ENCODE results near the gene WNT9B.

GRCh38 chr17:46820592-46821450, 30.6 kb upstream of the WNT9B start:
- TF ChIP-seq CTCF (IDR thresholded peaks at IDR 0.05; ENCODE audit: low read depth, low read length, missing input control), result no peak
- TF ChIP-seq RXRA (IDR thresholded peaks at IDR 0.05), result no peak
- TF ChIP-seq HNF4A (conservative IDR thresholded peaks at IDR 0.05), result no peak
- TF ChIP-seq YY1 (IDR thresholded peaks at IDR 0.05), result no peak
- TF ChIP-seq FOXA2 (IDR thresholded peaks at IDR 0.05), result no peak
- TF ChIP-seq JUND (IDR thresholded peaks at IDR 0.05), result no peak
- TF ChIP-seq MAX (IDR thresholded peaks at IDR 0.05), result no peak
- no peak for TF ChIP-seq REST (IDR thresholded peaks at IDR 0.05)
- no peak for TF ChIP-seq ZBTB33 (IDR thresholded peaks at IDR 0.05)
- TF ChIP-seq ATF3 (IDR thresholded peaks at IDR 0.05), result no peak
- TF ChIP-seq RAD21 (IDR thresholded peaks at IDR 0.05), result no peak
- TF ChIP-seq GABPA (IDR thresholded peaks at IDR 0.05 in 1 of 2, conservative IDR thresholded peaks at IDR 0.05 in 1 of 2), result no peak
- no peak for TF ChIP-seq EGR1 (IDR thresholded peaks at IDR 0.05; ENCODE audit: low read depth in 2 of 2)
- TF ChIP-seq SP1 (IDR thresholded peaks at IDR 0.05), result no peak

Data from liver (tissue), 3 donors.